GM19023 (cell line): ENCODE results near the gene ESD.
A peak's percentile ranks its signal among the peaks of the same experiment; 100 is the strongest.
"Not testable (repeated sequence)": the region's sequence is repeated elsewhere in the genome, so short reads cannot be mapped to it uniquely, and the experiment has no call there.

Experiments used
- ATAC-seq: cut with Tn5 transposase; IDR thresholded peaks from one replicate; pipeline ENCODE4 v1.9.1; 2021; ENCODE audit warnings: mild to moderate bottlenecking, moderate library complexity; ENCODE audit not compliant: unreplicated experiment

ESD gene

GRCh38 chr13:46795321-46795720 lies 1.6 kb downstream of the ESD start:
- no peak for ATAC-seq

DNA sequence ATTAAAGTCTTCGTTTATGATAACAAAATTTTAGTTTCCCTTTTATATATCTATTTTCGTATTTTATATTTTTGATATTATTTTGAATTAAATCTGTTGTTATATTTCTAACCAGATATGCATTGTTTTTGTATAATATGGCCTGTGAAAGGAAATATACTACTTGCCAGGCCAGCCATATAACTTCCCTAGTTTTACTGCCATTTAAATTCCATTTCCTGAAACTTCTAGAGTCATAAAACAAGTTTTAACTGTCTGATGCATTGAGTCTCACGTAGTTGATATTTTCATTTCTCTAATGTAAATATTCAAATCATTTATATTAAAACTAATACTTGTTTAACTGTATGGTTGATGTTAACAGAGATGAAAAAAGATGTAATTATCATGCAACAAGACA lies 13.5 kb downstream of the ESD start:
- ATAC-seq: no peak

GRCh38 chr13:46782691-46783090 lies 14.3 kb downstream of the ESD start:
- no peak for ATAC-seq

DNA sequence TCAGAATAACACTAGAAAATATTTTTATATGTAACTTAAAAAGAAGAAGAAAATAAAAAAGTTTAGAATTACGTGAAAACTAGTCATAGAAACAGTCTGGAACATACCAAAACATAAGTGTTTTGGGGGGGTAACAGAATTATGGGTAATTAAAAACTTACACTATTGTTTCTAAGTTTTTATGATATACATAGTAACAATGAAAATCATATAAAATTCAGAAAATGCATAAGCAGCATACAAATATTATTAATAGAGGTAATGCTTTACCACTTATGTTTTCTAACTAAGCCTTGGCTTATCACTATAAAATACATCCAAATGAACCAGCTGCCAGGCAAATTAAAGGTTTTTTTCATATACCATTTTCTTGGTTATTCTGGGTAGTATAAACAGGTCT lies 14.9 kb downstream of the ESD start:
- no peak for ATAC-seq

- ATAC-seq: no peak
Measured at GRCh38 chr13:46778890-46779289, 18.1 kb downstream of the ESD start.

DNA sequence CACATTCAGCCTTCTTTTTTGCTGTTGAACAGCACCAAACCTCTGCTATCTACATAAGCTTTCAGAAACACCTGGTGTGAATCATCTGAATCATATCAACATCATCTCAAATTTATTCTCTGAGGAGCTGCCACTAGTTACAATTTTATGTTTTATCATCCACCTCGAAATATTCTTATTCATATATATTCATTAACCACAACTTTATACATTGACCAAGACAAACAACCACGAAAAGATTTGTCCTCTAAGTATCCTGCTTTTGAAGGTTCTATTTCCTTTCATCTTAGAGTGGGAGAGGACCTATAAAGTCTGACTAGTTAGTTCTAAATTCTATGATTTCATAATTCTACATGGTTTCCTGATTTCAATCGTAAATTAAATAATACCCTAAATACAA lies 18.9 kb downstream of the ESD start:
- no peak for ATAC-seq

- ATAC-seq: no peak
Measured at GRCh38 chr13:46775385-46776107, 21.4 kb downstream of the ESD start.

DNA sequence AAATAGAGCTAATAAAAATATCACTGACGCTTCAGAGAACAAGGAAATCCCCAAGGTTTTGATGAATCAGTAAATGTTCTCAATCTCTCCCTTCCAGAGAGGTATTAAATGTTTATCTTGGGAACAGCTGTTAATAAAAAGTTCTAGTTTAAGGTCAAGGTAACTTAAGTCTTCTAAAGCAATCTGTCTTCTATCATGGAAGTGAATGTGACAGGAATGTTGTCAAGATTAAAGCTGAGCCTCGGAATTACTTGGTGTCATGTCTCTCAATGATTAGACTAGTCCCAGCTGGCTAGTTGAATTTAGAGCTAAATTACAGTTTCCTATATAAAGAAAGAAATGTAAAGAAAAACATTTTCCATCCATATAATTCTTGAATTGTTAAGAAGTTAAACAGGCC lies 23.4 kb downstream of the ESD start:
- ATAC-seq: no peak

DNA sequence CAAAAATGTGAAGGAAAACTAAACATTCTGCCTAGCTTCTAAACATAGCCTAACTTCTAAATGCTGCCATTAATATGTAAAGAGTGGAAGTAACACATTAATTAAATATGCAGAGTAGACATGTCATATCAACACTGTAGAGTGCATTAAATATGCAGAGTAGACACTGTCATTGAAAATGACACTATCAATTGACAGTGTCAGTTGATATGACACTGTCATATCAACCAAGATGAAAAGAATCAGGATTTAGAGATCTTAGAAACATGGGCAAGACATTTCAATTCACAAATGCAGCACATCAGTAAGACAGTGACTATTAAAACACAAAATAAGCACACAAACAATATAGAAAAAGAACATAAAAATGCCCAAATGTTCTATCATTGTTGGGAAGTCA lies 25.3 kb downstream of the ESD start:
- no peak for ATAC-seq

GRCh38 chr13:46769925-46770324 lies 27.0 kb downstream of the ESD start:
- ATAC-seq: not testable (repeated sequence)

DNA sequence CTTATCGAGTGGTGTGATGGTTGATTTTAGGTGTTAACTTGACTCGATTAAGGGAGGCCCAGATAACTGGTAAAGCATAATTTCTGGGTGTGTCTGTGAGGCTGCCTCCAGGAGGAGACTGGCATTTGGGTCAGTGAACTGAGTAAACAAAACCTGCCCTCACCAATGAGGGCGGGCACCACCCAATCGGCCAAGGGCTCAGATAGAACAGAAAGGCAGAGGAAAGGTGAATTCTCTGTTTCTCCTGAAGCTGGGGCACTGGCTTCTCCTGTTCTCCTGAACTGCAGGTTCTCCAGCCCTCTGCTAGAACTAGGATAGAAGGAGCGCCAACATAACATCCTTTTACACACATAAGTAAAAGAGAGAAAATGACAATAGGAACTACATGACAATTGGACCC lies 35.1 kb downstream of the ESD start:
- no peak for ATAC-seq

DNA sequence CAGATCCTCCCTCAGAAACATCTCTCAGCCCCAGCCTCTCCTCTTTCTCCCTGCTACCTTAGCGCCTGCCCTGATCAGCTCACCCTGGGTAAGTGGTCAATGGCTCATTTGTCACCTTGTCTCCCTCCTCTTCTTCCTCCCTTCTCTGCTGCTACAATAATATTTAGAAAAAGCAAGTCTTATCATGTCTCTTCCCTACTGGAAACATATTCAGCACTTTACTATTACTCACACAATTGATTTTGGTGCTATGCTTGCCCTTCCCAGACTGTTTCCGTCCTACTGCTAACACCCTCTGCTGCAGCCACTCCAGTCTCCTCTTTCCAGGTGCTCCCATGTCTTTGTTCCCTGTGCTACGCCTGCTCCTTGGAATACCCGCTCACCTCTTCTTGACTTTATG lies 35.8 kb downstream of the ESD start:
- no peak for ATAC-seq

DNA sequence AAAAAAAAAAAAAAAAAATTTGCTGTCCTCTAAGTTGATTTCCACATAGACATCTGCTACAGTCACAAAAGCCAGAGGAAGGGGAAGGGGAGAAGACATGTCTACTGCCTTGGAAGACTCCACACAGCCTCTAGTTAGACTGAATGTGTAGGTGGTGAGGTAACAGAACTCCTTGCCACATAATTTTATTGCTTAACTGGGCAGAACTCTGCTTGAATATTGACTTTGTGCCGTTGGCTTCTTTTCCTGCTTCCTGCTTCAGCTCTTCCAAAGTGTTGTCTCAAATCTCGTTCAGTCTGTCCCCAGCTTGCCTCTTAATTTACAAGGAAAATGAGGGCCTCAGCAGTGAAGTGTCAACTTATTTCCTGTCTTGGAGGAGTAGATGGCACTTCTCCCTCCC lies 37.1 kb downstream of the ESD start:
- ATAC-seq: no peak

- no peak for ATAC-seq
Measured at GRCh38 chr13:46757640-46758039, 39.3 kb downstream of the ESD start.

- no peak for ATAC-seq
Measured at GRCh38 chr13:46756977-46757376, 40.0 kb downstream of the ESD start.

- not testable (repeated sequence) for ATAC-seq
Measured at GRCh38 chr13:46755508-46755907, 41.5 kb downstream of the ESD start.

- ATAC-seq: no peak
Measured at GRCh38 chr13:46754812-46755211, 42.1 kb downstream of the ESD start.

GRCh38 chr13:46753917-46754316 lies 43.0 kb downstream of the ESD start:
- ATAC-seq: no peak

GRCh38 chr13:46753137-46753536 lies 43.8 kb downstream of the ESD start:
- ATAC-seq: no peak

GRCh38 chr13:46751811-46752635 lies 44.9 kb downstream of the ESD start:
- peak; percentile 81 for ATAC-seq

- no peak for ATAC-seq
Measured at GRCh38 chr13:46749951-46750350, 47.0 kb downstream of the ESD start.

DNA sequence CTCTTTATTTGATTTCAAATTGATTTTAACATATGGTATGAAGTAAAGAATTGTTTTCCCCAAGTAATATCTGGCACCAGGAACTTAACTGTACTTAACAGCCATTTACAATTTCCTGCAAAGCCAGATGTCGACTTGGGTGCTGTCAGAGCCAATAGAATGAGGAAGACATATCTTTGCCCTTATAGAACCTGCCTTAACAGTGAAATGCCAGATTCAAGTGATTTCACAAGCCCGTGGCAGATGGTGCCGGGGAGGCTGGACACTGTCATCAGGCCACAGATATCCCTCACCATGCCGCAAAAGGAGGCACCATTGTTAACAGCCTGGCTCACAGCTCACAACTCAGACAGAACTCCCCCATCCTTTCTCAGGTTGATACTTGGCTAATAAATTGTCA lies 48.7 kb downstream of the ESD start:
- no peak for ATAC-seq
